SK-N-SH (cell line): Measurements from ENCODE around the gene ARHGEF7. TPM values are rescaled to one million over a fixed set of nuclear protein-coding genes. Genes with fewer than 3 reads are reported as not detected.

ENCODE experiments used
- CTCF ChIA-PET: fragments of 300-600, 350-600 bp; formaldehyde crosslinking; extraction: SDS; loops from one replicate; lab custom pipeline; 2021; lab: Yijun Ruan, JAX
- POLR2A ChIA-PET: fragments of 350-600 bp; sonication (Branson Sonifier 250); formaldehyde crosslinking; extraction: SDS; loops from one replicate; lab custom pipeline; 2020; ENCODE audit warnings: antibody characterized with exemption, inconsistent platforms; lab: Yijun Ruan, JAX
- DNase-seq: peaks from one replicate; pipeline ENCODE4 v3.0.0; 2012
- H2AFZ ChIP-seq: fragments of 200-600 bp; sonication (generic); 2 replicates; pipeline ENCODE4 v1.8.1; 2016; ENCODE audit warnings: antibody characterized with exemption, mild to moderate bottlenecking, low read depth
- H3F3A ChIP-seq: fragments of 200-600 bp; sonication (generic); replicated peaks from 2 replicates; pipeline ENCODE3; 2016; ENCODE audit warnings: antibody characterized with exemption, mild to moderate bottlenecking; ENCODE audit not compliant: insufficient read depth
- H3K27ac ChIP-seq, 2 experiments: fragments of 200-500 bp in 1 of 2; fragments of 200-600 bp in 1 of 2; sonication (Bioruptor generic) in 1 of 2; sonication (generic), shearing (Covaris generic) in 1 of 2; 2 replicates each; pipeline versions ENCODE4 v1.5.1 to v1.6.1; 2014 to 2016; ENCODE audit warnings: low read depth in 2 of 2, inconsistent platforms in 1 of 2, low read length in 1 of 2, mild to moderate bottlenecking in 1 of 2, mixed read lengths in 1 of 2
- H3K27me3 ChIP-seq: fragments of 200-600 bp; sonication (generic), shearing (Covaris generic); 2 replicates; pipeline ENCODE4 v1.6.1; 2016; ENCODE audit warnings: mixed run types; ENCODE audit not compliant: insufficient read depth
- H3K36me3 ChIP-seq, 2 experiments: fragments of 200-500 bp in 1 of 2; fragments of 200-600 bp in 1 of 2; sonication (Bioruptor generic) in 1 of 2; sonication (generic) in 1 of 2; replicated peaks in 1 of 2; 2 replicates each; pipeline versions ENCODE3 to v1.5.1; 2014 to 2016; ENCODE audit warnings: low read length in 1 of 2, mild to moderate bottlenecking in 1 of 2; ENCODE audit not compliant: insufficient read depth in 2 of 2, control insufficient read depth in 1 of 2
- H3K4me1 ChIP-seq, 2 experiments: fragments of 200-500 bp in 1 of 2; fragments of 200-600 bp in 1 of 2; sonication (Bioruptor generic) in 1 of 2; sonication (generic), shearing (Covaris generic) in 1 of 2; 2 replicates each; pipeline versions ENCODE4 v1.5.1 to v1.6.1; 2014 to 2016; ENCODE audit warnings: low read depth in 1 of 2, low read length in 1 of 2, mixed run types in 1 of 2; ENCODE audit not compliant: insufficient read depth in 2 of 2, control insufficient read depth in 1 of 2
- H3K4me2 ChIP-seq: fragments of 200-600 bp; sonication (generic), shearing (Covaris generic); 2 replicates; pipeline ENCODE4 v1.6.1; 2017; ENCODE audit warnings: mixed run types
- H3K4me3 ChIP-seq, 2 experiments: fragments of 200-500 bp in 1 of 2; fragments of 200-600 bp in 1 of 2; sonication (Bioruptor generic) in 1 of 2; sonication (generic), shearing (Covaris generic) in 1 of 2; 2 replicates each; pipeline versions ENCODE4 v1.5.1 to v1.8.1; 2014 to 2016; ENCODE audit warnings: low read depth in 2 of 2, inconsistent platforms in 1 of 2, low read length in 1 of 2, mild to moderate bottlenecking in 1 of 2, mixed read lengths in 1 of 2, moderate library complexity in 1 of 2
- H3K79me2 ChIP-seq: fragments of 200-600 bp; sonication (generic); 2 replicates; pipeline ENCODE4 v1.8.1; 2017; ENCODE audit warnings: mild to moderate bottlenecking; ENCODE audit not compliant: insufficient read depth
- H3K9ac ChIP-seq: fragments of 200-600 bp; sonication (generic); 2 replicates; pipeline ENCODE4 v1.6.1; 2017; ENCODE audit warnings: mixed run types
- H3K9me2 ChIP-seq: fragments of 200-600 bp; sonication (generic); 2 replicates; pipeline ENCODE4 v1.6.1; 2017; ENCODE audit warnings: mixed run types
- H3K9me3 ChIP-seq: fragments of 200-600 bp; sonication (generic); 2 replicates; pipeline ENCODE4 v1.6.1; 2017; ENCODE audit warnings: mixed run types, mild to moderate bottlenecking, moderate library complexity
- H4K20me1 ChIP-seq: fragments of 200-600 bp; sonication (generic); 2 replicates; pipeline ENCODE4 v1.6.1; 2017; ENCODE audit warnings: mild to moderate bottlenecking, mixed run types; ENCODE audit not compliant: insufficient read depth
- CHD2 ChIP-seq: fragments of 150-350 bp; IDR thresholded peaks from 2 replicates; pipeline ENCODE4 v1.6.1; 2018; ENCODE audit warnings: low read length; ENCODE audit not compliant: partially characterized antibody
- ELF1 ChIP-seq: IDR thresholded peaks from 2 replicates; pipeline ENCODE4 v1.4.0; 2012
- EP300 ChIP-seq, 2 experiments: IDR thresholded peaks; 2 replicates each; pipeline versions ENCODE4 v1.4.0 to v1.6.1; 2012; ENCODE audit warnings: borderline replicate concordance in 1 of 2, low read depth in 1 of 2, low read length in 1 of 2
- EZH2phosphoT487 ChIP-seq: fragments of 200-600 bp; sonication (generic); IDR thresholded peaks from 2 replicates; pipeline ENCODE4 v1.6.1; 2017; ENCODE audit warnings: low read depth, mixed run types, mild to moderate bottlenecking, antibody characterized with exemption, moderate library complexity, borderline replicate concordance
- FOSL2 ChIP-seq: IDR thresholded peaks from 2 replicates; pipeline ENCODE4 v1.4.0; 2012; ENCODE audit warnings: low read depth, mild to moderate bottlenecking, moderate library complexity, borderline replicate concordance
- FOXM1 ChIP-seq: IDR thresholded peaks from 2 replicates; pipeline ENCODE4 v1.4.0; 2012; ENCODE audit warnings: low read depth, mild to moderate bottlenecking
- GABPA ChIP-seq: IDR thresholded peaks from 2 replicates; pipeline ENCODE4 v1.4.0; 2012; ENCODE audit warnings: low read depth, mild to moderate bottlenecking
- GATA2 ChIP-seq: sonication (generic); formaldehyde crosslinking; IDR thresholded peaks from 2 replicates; pipeline ENCODE4 v1.5.0; 2020; ENCODE audit warnings: mild to moderate bottlenecking, missing genetic modification reagents
- MXI1 ChIP-seq: IDR thresholded peaks from 2 replicates; pipeline ENCODE4 v1.6.1; 2012; ENCODE audit warnings: mild to moderate bottlenecking, low read depth, low read length, improper control_type of control experiment
- NRF1 ChIP-seq: IDR thresholded peaks from 2 replicates; pipeline ENCODE4 v1.6.1; 2012; ENCODE audit warnings: low read depth, mild to moderate bottlenecking, low read length
- RAD21 ChIP-seq: IDR thresholded peaks from 2 replicates; pipeline ENCODE4 v1.6.1; 2012; ENCODE audit warnings: mild to moderate bottlenecking, low read length
- RCOR1 ChIP-seq: fragments of 150-350 bp; IDR thresholded peaks from 2 replicates; pipeline ENCODE4 v1.6.1; 2017; ENCODE audit warnings: antibody characterized with exemption, low read length
- RFX5 ChIP-seq: IDR thresholded peaks from 2 replicates; pipeline ENCODE4 v1.6.1; 2012; ENCODE audit warnings: mild to moderate bottlenecking, improper control_type of control experiment, low read length
- SIN3A ChIP-seq: IDR thresholded peaks from 2 replicates; pipeline ENCODE4 v1.6.1; 2012; ENCODE audit warnings: low read depth, mild to moderate bottlenecking, low read length, moderate library complexity, borderline replicate concordance
- WGBS: methylation state at CpG from one replicate; pipeline ENCODE4 v1.1.6; 2017; ENCODE audit warnings: low lambda C conversion rate; 5-methylcytosine and 5-hydroxymethylcytosine counted together
- polyA plus RNA-seq, 3 experiments: library from polyadenylated mRNA; depleted of rRNA; stranded (reverse); fragments of >200 nt; gene quantifications; 2 replicates each; pipeline ENCODE4 v1.2.3, GENCODE V29; 2012
- TF ChIP-seq, protein P1 (sequence below): IDR thresholded peaks from 2 replicates; pipeline ENCODE4 v1.4.0; 2012; ENCODE audit warnings: low read depth, borderline replicate concordance
- TF ChIP-seq, protein P2 (sequence below): fragments of 200-600 bp; sonication (generic); IDR thresholded peaks from 2 replicates; pipeline ENCODE4 v1.6.1; 2017; ENCODE audit warnings: antibody characterized with exemption, mild to moderate bottlenecking, moderate library complexity
- TF ChIP-seq, protein P3 (sequence below): fragments of 150-350 bp; IDR thresholded peaks from 2 replicates; pipeline ENCODE4 v1.6.1; 2017; ENCODE audit warnings: antibody characterized with exemption, low read length, low read depth, borderline replicate concordance

The ARHGEF7 gene
- polyA plus RNA-seq, 1 of the 3 experiments (the other 2 are of a cell fraction) = 21.6 TPM

DNA sequence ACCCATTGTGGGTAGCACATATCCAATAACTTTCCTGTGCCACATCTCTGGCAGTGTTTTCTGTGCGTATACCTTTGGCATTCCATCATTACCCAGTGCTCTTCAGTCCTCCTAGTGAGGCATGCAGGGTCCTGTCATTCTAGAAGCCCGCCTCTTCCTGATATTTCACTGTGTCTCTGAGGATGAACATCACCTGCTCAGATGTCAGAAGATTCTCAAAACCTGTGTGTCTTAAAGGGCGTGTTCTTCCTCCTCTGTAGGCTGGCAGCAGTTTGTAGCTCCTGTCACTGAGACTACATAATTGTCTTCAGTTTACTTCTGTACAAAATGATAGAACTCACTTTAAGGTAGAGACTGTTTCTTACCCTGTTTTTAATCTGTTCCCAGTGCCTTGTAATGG is 148.5 kb downstream of the ARHGEF7 start:
- no peak for DNase-seq
- Histone ChIP-seq H3K9me3 (no peaks in the 10 kb centered on the region), H4K20me1 (0 out of 2 replicates have a peak, but pooled peaks cover 4% of the 10 kb centered on the region), H3K27ac (no peak overlapping the region), H3F3A (no peaks in the 10 kb centered on the region), H3K9me2 (no peaks in the 10 kb centered on the region), H3K36me3 (peaks cover 18 to 21% of the 10 kb centered on the region in 2 experiments), H2AFZ (no peak overlapping the region), H3K9ac (no peak overlapping the region), H3K79me2 (no peaks in the 10 kb centered on the region), H3K4me2 (no peak overlapping the region), H3K4me3 (no peak overlapping the region), H3K27me3 (no peaks in the 10 kb centered on the region)
- POLR2A ChIA-PET = no interaction called here
- CTCF ChIA-PET = interaction anchor here (0.5 to 1.6 kb wide), 3 partner anchors 10 to 40 kb away, joined by 3 to 4 read pairs (median 4); no protein-coding TSS in a partner anchor
- WGBS = 100% methylated on average over 3 of the region's 3 CpGs
- TF ChIP-seq MXI1 (no peak), EZH2phosphoT487 (no peak)
- TF ChIP-seq, protein P1, sequence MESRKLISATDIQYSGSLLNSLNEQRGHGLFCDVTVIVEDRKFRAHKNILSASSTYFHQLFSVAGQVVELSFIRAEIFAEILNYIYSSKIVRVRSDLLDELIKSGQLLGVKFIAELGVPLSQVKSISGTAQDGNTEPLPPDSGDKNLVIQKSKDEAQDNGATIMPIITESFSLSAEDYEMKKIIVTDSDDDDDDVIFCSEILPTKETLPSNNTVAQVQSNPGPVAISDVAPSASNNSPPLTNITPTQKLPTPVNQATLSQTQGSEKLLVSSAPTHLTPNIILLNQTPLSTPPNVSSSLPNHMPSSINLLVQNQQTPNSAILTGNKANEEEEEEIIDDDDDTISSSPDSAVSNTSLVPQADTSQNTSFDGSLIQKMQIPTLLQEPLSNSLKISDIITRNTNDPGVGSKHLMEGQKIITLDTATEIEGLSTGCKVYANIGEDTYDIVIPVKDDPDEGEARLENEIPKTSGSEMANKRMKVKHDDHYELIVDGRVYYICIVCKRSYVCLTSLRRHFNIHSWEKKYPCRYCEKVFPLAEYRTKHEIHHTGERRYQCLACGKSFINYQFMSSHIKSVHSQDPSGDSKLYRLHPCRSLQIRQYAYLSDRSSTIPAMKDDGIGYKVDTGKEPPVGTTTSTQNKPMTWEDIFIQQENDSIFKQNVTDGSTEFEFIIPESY = no peak
- TF ChIP-seq, all 33 proteins: peak for 0
- H3K4me1 ChIP-seq = no peaks in the 10 kb centered on the region; a peak in 1 of 4 replicates

DNA sequence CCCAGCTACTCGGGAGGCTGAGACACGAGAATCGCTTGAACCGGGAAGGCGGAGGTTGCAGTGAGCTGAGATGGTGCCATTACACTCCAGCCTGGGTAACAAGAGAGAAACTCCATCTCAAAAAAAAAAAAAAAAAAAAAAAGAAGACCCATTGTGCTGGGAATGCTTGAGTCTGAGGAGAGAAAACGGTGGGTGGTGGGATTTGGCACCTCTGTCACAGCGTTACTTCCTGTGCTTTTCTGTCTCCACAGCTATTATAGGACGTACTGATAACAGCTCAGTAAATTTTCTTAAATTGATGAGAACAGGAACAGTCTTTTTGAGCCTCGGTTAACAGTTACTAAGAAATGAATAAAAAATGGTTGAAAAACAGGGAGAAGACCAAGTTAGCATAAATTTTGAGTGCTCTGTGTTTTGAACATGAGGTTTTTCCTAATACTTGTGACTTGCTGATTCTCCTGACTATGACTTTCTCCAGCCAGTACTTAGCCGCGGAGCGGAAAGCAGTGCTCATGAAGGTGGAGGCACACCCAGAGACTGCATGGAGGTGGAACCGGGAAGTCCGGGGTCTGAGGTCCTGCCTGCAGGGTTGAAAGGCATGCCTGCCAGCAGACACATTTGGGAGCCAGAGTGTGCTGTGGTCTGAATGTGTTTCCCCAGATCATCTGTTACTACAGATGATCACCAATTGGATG is 150.0 kb downstream of the ARHGEF7 start:
- ChIA-PET CTCF (interaction anchor here (1.6 kb wide), 1 partner anchor 9 kb away, joined by 4 read pairs; no protein-coding TSS in a partner anchor), POLR2A (no interaction called here)
- Histone ChIP-seq H3K27me3 (no peaks in the 10 kb centered on the region), H3K4me1 (no peaks in the 10 kb centered on the region; a peak in 1 of 4 replicates), H3K27ac (no peak overlapping the region), H3F3A (no peaks in the 10 kb centered on the region), H3K9me2 (no peaks in the 10 kb centered on the region), H3K4me3 (no peak overlapping the region), H3K79me2 (no peaks in the 10 kb centered on the region), H2AFZ (no peak overlapping the region), H3K9me3 (no peaks in the 10 kb centered on the region), H3K36me3 (peaks cover 12 to 29% of the 10 kb centered on the region in 2 experiments), H3K4me2 (no peak overlapping the region), H3K9ac (no peak overlapping the region), H4K20me1 (0 out of 2 replicates have a peak, but pooled peaks cover 4% of the 10 kb centered on the region)
- no peak for DNase-seq
- WGBS = 96% methylated on average over 14 of the region's 14 CpGs
- TF ChIP-seq, protein P2, sequence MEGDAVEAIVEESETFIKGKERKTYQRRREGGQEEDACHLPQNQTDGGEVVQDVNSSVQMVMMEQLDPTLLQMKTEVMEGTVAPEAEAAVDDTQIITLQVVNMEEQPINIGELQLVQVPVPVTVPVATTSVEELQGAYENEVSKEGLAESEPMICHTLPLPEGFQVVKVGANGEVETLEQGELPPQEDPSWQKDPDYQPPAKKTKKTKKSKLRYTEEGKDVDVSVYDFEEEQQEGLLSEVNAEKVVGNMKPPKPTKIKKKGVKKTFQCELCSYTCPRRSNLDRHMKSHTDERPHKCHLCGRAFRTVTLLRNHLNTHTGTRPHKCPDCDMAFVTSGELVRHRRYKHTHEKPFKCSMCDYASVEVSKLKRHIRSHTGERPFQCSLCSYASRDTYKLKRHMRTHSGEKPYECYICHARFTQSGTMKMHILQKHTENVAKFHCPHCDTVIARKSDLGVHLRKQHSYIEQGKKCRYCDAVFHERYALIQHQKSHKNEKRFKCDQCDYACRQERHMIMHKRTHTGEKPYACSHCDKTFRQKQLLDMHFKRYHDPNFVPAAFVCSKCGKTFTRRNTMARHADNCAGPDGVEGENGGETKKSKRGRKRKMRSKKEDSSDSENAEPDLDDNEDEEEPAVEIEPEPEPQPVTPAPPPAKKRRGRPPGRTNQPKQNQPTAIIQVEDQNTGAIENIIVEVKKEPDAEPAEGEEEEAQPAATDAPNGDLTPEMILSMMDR = no peak
- TF ChIP-seq RFX5 = no peak
- no peak for TF ChIP-seq RAD21
- TF ChIP-seq FOXM1 = no peak
- TF ChIP-seq GATA2 (CRISPR knock-in tag) = no peak
- TF ChIP-seq, protein P3, sequence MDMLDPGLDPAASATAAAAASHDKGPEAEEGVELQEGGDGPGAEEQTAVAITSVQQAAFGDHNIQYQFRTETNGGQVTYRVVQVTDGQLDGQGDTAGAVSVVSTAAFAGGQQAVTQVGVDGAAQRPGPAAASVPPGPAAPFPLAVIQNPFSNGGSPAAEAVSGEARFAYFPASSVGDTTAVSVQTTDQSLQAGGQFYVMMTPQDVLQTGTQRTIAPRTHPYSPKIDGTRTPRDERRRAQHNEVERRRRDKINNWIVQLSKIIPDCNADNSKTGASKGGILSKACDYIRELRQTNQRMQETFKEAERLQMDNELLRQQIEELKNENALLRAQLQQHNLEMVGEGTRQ = no peak
- no peak for TF ChIP-seq ELF1
- TF ChIP-seq EP300 (IDR thresholded peaks at IDR 0.05; ENCODE audit: borderline replicate concordance in 1 of 2, low read depth in 1 of 2, low read length in 1 of 2) = no peak
- no peak for TF ChIP-seq RCOR1
- TF ChIP-seq NRF1 = no peak
- TF ChIP-seq GABPA = no peak
- no peak for TF ChIP-seq SIN3A
- TF ChIP-seq, protein P1 = no peak
- no peak for TF ChIP-seq FOSL2
- TF ChIP-seq CHD2 = no peak
